NB4 (cell line): ENCODE measurements around the gene PAFAH1B1.
"Not testable (repeated sequence)": the region's sequence is repeated elsewhere in the genome, so short reads cannot be mapped to it uniquely, and the experiment has no call there.

Experiments used
- DNase-seq: peaks from one replicate; pipeline ENCODE4 v3.0.0; 2010; ENCODE audit warnings: low read depth
- H3K4me3 ChIP-seq: one replicate; pipeline ENCODE4 v1.5.1; 2011; ENCODE audit warnings: mild to moderate bottlenecking, low read depth, low read length, moderate library complexity
- MYC ChIP-seq: IDR thresholded peaks from 2 replicates; pipeline ENCODE4 v1.6.1; 2011; ENCODE audit warnings: low read depth, low read length
- POLR2A ChIP-seq: IDR thresholded peaks from 2 replicates; pipeline ENCODE4 v1.6.1; 2011; ENCODE audit warnings: mild to moderate bottlenecking; ENCODE audit not compliant: insufficient read length; ENCODE audit errors: extremely low read depth
- TF ChIP-seq, protein P1 (sequence below): IDR thresholded peaks from one replicate; pipeline ENCODE4 v1.5.1; 2012; ENCODE audit warnings: low read depth, low read length
- TF ChIP-seq, protein P2 (sequence below): IDR thresholded peaks from 2 replicates; pipeline ENCODE4 v1.6.1; 2011; ENCODE audit warnings: low read depth, low read length

Gene PAFAH1B1

DNA sequence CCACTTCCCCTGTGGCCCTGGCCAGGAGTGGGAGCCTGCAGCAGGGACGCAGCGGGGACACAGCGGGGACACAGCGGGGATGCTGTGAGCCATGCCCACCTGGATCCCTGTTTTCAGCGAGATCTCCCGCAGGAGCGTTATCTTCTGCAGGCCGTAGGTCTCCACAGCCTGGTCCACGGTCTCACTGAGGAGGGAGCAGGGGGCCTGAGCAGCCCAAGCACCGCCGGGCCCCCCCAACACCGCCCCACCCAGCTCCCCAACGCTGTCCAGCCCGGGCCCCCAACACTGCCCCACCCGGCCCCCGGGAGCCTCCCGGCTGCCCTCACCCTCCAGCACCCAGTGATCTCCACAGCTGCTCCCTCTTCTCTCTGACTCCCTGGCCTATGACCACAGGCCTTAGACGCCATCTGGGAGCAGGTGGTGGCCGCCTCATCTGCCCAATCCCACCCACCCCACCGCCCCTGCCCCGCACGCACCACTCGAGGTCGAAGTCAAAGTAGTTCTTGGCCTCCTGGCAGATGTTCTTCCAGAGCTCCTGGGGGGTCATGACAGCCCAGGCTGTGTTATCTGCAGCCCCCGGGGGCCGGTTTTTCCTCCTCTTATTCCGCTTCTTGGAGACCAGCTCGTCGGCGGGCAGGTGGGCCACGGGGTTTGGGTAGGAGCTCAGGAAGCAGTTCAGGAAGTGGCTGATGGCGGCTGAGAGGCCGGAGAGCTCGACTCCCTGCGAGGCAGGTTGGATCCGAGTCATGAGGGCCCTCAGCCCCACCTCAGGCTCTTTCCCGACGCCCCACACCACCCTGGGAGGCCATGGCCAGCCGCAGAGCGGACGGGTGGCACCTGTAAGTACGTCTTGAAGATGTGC is 101.2 kb downstream of the PAFAH1B1 start:
- no peak overlapping the region for H3K4me3 ChIP-seq
- no peak for DNase-seq
- TF ChIP-seq, protein P1, sequence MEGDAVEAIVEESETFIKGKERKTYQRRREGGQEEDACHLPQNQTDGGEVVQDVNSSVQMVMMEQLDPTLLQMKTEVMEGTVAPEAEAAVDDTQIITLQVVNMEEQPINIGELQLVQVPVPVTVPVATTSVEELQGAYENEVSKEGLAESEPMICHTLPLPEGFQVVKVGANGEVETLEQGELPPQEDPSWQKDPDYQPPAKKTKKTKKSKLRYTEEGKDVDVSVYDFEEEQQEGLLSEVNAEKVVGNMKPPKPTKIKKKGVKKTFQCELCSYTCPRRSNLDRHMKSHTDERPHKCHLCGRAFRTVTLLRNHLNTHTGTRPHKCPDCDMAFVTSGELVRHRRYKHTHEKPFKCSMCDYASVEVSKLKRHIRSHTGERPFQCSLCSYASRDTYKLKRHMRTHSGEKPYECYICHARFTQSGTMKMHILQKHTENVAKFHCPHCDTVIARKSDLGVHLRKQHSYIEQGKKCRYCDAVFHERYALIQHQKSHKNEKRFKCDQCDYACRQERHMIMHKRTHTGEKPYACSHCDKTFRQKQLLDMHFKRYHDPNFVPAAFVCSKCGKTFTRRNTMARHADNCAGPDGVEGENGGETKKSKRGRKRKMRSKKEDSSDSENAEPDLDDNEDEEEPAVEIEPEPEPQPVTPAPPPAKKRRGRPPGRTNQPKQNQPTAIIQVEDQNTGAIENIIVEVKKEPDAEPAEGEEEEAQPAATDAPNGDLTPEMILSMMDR = no peak
- TF ChIP-seq POLR2A = no peak
- TF ChIP-seq, protein P2, sequence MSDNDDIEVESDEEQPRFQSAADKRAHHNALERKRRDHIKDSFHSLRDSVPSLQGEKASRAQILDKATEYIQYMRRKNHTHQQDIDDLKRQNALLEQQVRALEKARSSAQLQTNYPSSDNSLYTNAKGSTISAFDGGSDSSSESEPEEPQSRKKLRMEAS = no peak
- TF ChIP-seq MYC = no peak

DNA sequence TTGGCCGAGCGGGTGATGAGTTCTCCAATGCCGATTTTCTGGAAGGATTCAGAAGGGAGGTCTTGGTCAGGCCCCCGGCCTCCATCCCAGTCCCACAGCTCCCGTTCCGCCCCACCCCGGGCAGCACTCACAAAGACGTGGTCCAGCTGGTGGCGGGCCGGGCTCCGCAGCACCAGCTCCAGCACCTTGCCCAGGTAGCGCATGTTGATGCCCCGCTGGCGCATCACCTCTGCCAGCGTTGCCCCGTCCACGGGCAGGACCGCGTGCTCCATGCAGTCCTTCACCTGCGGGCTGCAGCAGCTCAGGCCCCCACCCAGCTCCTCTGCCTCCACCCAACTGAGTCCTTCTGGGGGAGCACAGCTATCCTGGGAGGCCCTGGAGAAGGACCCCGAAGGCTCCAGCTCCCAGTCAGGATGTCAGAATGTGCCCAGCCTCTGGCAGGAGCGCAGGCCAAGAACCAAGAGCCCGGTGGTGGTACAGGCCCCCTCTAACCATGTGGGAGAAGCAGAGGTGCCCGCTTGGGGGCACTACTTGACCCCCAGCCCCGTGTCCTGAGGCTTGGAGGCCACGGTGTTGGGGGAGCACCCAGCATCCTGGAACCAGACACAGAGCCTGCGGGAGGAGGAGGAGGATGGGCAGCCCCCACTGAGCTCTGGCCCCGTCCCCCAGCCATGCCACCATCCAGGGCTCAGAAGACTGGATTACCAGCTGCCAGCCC is 101.9 kb downstream of the PAFAH1B1 start:
- TF ChIP-seq, protein P1 = no peak
- TF ChIP-seq MYC (no peak), POLR2A (no peak)
- TF ChIP-seq, protein P2 = no peak
- no peak for DNase-seq
- H3K4me3 ChIP-seq = no peak overlapping the region

DNA sequence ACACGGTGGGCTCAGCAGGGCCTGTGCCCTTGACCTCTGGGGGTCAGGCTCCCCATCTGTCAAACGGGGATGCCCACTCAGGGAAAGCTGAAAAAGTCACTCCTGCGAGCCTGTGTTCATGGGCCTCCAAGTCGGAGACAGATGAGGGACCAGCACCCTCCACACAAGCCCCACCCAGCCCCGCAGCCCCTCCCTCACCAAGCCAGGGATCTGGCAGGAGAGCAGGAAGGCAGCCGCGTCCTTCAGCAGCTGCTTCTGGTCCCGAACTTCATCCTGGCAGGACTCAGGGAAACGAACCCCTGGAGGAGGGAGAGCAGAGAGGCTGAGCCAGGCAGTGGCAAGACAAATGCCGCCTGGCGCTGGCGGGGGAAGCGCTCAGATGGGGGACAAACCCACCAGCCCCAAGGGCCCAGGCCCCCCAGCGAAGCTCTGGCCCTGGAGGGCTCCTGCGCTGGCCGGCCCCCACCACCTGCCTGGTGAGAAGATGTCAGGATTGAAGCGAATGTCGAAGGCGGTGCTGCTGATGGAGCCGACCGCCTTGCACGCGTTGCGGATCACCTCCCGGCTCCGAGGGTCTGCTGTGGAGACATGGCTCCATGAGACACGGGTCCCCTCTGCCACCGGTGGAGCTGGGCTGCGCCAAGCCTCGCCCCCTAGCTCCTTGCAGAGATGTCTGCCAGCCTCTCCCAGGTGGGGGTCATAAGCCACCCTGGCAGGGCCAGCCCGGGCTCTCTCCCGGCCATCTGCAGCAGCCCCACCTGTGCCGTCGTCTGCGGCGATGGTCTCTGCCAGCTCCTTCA is 102.7 kb downstream of the PAFAH1B1 start:
- TF ChIP-seq, protein P2 = no peak
- TF ChIP-seq, protein P1 = no peak
- no peak overlapping the region for H3K4me3 ChIP-seq
- no peak for DNase-seq

DNA sequence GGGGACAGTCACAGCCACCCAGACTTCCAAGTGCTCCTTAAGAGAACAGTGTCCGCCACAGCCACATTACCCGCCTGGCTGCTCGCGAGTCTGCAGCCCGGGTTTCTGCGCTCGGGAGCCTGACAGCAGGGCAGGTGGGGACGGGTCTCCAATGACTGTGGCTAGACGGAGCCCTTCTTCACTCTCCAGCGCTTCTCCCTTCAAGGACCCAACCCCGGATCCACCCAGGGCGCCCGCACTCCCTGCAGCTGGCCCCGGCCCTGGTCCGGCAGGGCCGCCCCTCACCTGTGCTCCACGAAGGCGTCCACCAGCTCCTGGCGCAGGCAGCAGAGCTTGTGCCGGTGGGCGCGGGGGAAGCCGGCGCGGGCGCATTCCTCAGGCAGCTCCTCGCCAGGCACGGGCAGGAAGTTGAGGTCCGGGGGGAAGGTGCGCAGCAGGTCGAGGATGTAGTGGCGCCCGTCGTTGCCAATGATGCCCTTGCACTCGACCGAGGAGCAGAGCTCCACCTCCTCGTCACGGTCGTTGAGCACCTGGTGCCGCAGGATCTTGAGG is 104.2 kb downstream of the PAFAH1B1 start:
- DNase-seq = no peak
- H3K4me3 ChIP-seq = no peak overlapping the region

DNA sequence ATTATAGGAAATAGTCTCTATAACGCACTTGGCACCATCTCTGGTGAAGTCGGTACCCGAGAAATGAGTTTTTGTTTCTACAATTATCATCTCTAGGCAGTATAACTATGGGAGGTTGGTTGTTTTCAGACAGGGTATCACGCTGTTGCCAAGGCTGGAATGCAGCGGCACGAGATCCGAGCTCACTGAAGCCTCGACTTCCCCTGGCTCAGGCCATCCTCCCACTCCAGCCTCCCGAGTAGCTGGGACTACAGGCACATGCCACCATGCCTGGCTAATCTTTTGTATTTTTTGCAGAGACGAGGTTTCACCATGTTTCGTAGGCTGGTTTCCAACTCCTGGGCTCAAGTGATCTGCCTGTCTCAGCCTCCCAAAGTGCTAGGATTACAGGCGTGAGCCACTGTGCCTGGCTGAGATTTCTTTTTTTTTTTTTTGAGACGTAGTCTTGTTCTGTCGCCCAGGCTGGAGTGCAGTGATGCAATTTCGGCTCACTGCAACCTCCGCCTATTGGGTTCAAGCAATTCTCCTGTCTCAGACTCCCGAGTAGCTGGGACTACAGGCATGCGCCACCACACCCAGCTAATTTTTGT is 105.9 kb downstream of the PAFAH1B1 start:
- not testable (repeated sequence) for DNase-seq, H3K4me3 ChIP-seq

More for the DNA sequence above, 104.2 kb downstream of the PAFAH1B1 start:
- TF ChIP-seq MYC (no peak), POLR2A (no peak)
- TF ChIP-seq, protein P2 = no peak
- TF ChIP-seq, protein P1 = no peak
